NOMO-1 treated with DMSO at 0.1 percent for 48 hours (cell line): ENCODE results near the gene LRRFIP1.

Source experiments
- DNase-seq: peaks from one replicate; lab custom pipeline; 2025; ENCODE audit not compliant: unreplicated experiment; lab: John Stamatoyannopoulos, UW

LRRFIP1 gene

GRCh38 chr2:237721458-237721857 lies 94.1 kb downstream of the LRRFIP1 start:
- DNase-seq: no peak

- no peak for DNase-seq
These were observed 95.2 kb downstream of the LRRFIP1 start for GRCh38 chr2:237722616-237723015.

- DNase-seq: no peak
These were observed 95.6 kb downstream of the LRRFIP1 start for GRCh38 chr2:237723023-237723422.

- no peak for DNase-seq
These were observed 96.2 kb downstream of the LRRFIP1 start for GRCh38 chr2:237723602-237724001.

GRCh38 chr2:237724811-237725478 lies 97.6 kb downstream of the LRRFIP1 start:
- DNase-seq: no peak

- DNase-seq: peak; percentile 89
These were observed 98.3 kb downstream of the LRRFIP1 start for GRCh38 chr2:237725661-237726060.

GRCh38 chr2:237726401-237726830 lies 99.0 kb downstream of the LRRFIP1 start:
- DNase-seq: no peak

- DNase-seq: peak; percentile 76
These were observed 100.0 kb downstream of the LRRFIP1 start for GRCh38 chr2:237727363-237727762.

GRCh38 chr2:237729681-237730475 lies 102.5 kb downstream of the LRRFIP1 start:
- no peak for DNase-seq

- no peak for DNase-seq
These were observed 104.3 kb downstream of the LRRFIP1 start for GRCh38 chr2:237731663-237732062.

GRCh38 chr2:237732070-237732469 lies 104.7 kb downstream of the LRRFIP1 start:
- DNase-seq: no peak

GRCh38 chr2:237732790-237733381 lies 105.5 kb downstream of the LRRFIP1 start:
- no peak for DNase-seq

GRCh38 chr2:237733677-237734300 lies 106.4 kb downstream of the LRRFIP1 start:
- no peak for DNase-seq

- DNase-seq: no peak
These were observed 107.7 kb downstream of the LRRFIP1 start for GRCh38 chr2:237734905-237735623.

GRCh38 chr2:237735798-237736197 lies 108.4 kb downstream of the LRRFIP1 start:
- DNase-seq: no peak

- DNase-seq: no peak
These were observed 109.4 kb downstream of the LRRFIP1 start for GRCh38 chr2:237736783-237737182.

GRCh38 chr2:237737196-237737865 lies 109.9 kb downstream of the LRRFIP1 start:
- DNase-seq: no peak

- no peak for DNase-seq
These were observed 110.9 kb downstream of the LRRFIP1 start for GRCh38 chr2:237738255-237738654.

GRCh38 chr2:237739101-237739500 lies 111.7 kb downstream of the LRRFIP1 start:
- no peak for DNase-seq

- DNase-seq: no peak
These were observed 114.8 kb downstream of the LRRFIP1 start for GRCh38 chr2:237742191-237742590.
